HepG2 (cell line): ENCODE results near the gene RBM27. TPM values are rescaled to one million over a fixed set of nuclear protein-coding genes. Genes with fewer than 3 reads are reported as not detected.

Experiments
- EHMT2 ChIP-seq: fragments of 200-600 bp; sonication (generic); IDR thresholded peaks from 2 replicates; pipeline ENCODE4 v1.7.0; 2017; ENCODE audit warnings: antibody characterized with exemption, low read depth, low read length, borderline replicate concordance
- FIP1L1 ChIP-seq: fragments of 200-400 bp; formaldehyde crosslinking; IDR thresholded peaks from 2 replicates; pipeline ENCODE4 v1.6.1; 2018; ENCODE audit warnings: low read depth, mild to moderate bottlenecking, low read length, moderate library complexity, borderline replicate concordance; ENCODE audit not compliant: insufficient read depth
- RARA ChIP-seq: IDR thresholded peaks from 2 replicates; pipeline ENCODE4 v1.6.1; 2016; ENCODE audit warnings: missing genetic modification reagents, missing compliant biosample characterization
- REPIN1 ChIP-seq: sonication (generic); formaldehyde crosslinking; IDR thresholded peaks from 2 replicates; pipeline ENCODE4 v1.8.0; 2022; ENCODE audit warnings: missing genetic modification reagents, low read depth, mild to moderate bottlenecking, borderline replicate concordance
- RFX3 ChIP-seq: IDR thresholded peaks from 2 replicates; pipeline ENCODE4 v1.6.1; 2016; ENCODE audit warnings: missing biosample characterization, missing genetic modification reagents
- SP1 ChIP-seq, 2 experiments: fragments of 450-650 bp in 1 of 2; sonication (generic) in 1 of 2; formaldehyde crosslinking in 1 of 2; IDR thresholded peaks; 2 replicates each; pipeline versions ENCODE4 v1.4.0 to v1.6.1; 2016 to 2020; ENCODE audit warnings: missing genetic modification reagents in 1 of 2
- ZBTB10 ChIP-seq: sonication (generic); formaldehyde crosslinking; IDR thresholded peaks from 2 replicates; pipeline ENCODE4 v1.4.0; 2020; ENCODE audit warnings: missing genetic modification reagents, borderline replicate concordance
- ZFP36L2 ChIP-seq: sonication (generic); formaldehyde crosslinking; IDR thresholded peaks from 2 replicates; pipeline ENCODE4 v1.4.0; 2020; ENCODE audit warnings: missing genetic modification reagents
- ZNF382 ChIP-seq: sonication (generic); formaldehyde crosslinking; IDR thresholded peaks from 2 replicates; pipeline ENCODE4 v1.5.0; 2020; ENCODE audit warnings: missing genetic modification reagents, mild to moderate bottlenecking, borderline replicate concordance
- ZNF510 ChIP-seq: sonication (generic); formaldehyde crosslinking; IDR thresholded peaks from 2 replicates; pipeline ENCODE4 v1.4.0; 2020; ENCODE audit warnings: low read depth, mild to moderate bottlenecking, missing genetic modification reagents
- ZNF567 ChIP-seq: sonication (generic); formaldehyde crosslinking; IDR thresholded peaks from 2 replicates; pipeline ENCODE4 v1.8.1; 2023; ENCODE audit warnings: mild to moderate bottlenecking, missing genetic modification reagents, borderline replicate concordance
- ZNF776 ChIP-seq: sonication (generic); formaldehyde crosslinking; IDR thresholded peaks from 2 replicates; pipeline ENCODE4 v1.4.0; 2020; ENCODE audit warnings: mild to moderate bottlenecking, missing genetic modification reagents
- ZNF780A ChIP-seq: sonication (generic); formaldehyde crosslinking; IDR thresholded peaks from 2 replicates; pipeline ENCODE4 v1.8.0; 2022; ENCODE audit warnings: mild to moderate bottlenecking, missing genetic modification reagents, moderate library complexity
- ZSCAN22 ChIP-seq: sonication (generic); formaldehyde crosslinking; IDR thresholded peaks from 2 replicates; pipeline ENCODE4 v1.4.0; 2020; ENCODE audit warnings: mild to moderate bottlenecking, missing genetic modification reagents
- polyA plus RNA-seq, 8 experiments: library from polyadenylated mRNA; depleted of rRNA in 3 of 8; stranded (reverse) in 7 of 8; unstranded in 1 of 8; fragments of >200 nt; fragmentation: Illumina TruSeq in 4 of 8; extraction: Trizol in 4 of 8; gene quantifications; 2 replicates each; pipeline versions ENCODE4 v1.2.1 to v1.2.3, GENCODE V29; 2011 to 2016; ENCODE audit warnings: low read depth in 4 of 8, missing spikeins in 1 of 8, mixed read lengths in 1 of 8; ENCODE audit not compliant: insufficient read depth in 1 of 8
- total RNA-seq, 5 experiments: library from RNA; depleted of rRNA; stranded (reverse); fragments of >200 nt; fragmentation: Illumina TruSeq; extraction: Trizol; gene quantifications; 2 replicates each; pipeline ENCODE4 v1.2.3, GENCODE V29; 2016; ENCODE audit warnings: low read depth in 1 of 5
- TF ChIP-seq, protein P1 (sequence below): sonication (generic); formaldehyde crosslinking; IDR thresholded peaks from 2 replicates; pipeline ENCODE4 v1.5.0; 2020; ENCODE audit warnings: mild to moderate bottlenecking, missing genetic modification reagents, borderline replicate concordance
- TF ChIP-seq, protein P2 (sequence below): sonication (generic); formaldehyde crosslinking; IDR thresholded peaks from 2 replicates; pipeline ENCODE4 v1.8.0; 2022; ENCODE audit warnings: missing genetic modification reagents, mild to moderate bottlenecking, borderline replicate concordance

The RBM27 gene
- total and polyA plus RNA-seq, 2 of the 13 experiments (the other 11 are each of a cell fraction or from before 2014, with no cell fraction given): 12.9 to 23.4 TPM

- TF ChIP-seq, protein P1, sequence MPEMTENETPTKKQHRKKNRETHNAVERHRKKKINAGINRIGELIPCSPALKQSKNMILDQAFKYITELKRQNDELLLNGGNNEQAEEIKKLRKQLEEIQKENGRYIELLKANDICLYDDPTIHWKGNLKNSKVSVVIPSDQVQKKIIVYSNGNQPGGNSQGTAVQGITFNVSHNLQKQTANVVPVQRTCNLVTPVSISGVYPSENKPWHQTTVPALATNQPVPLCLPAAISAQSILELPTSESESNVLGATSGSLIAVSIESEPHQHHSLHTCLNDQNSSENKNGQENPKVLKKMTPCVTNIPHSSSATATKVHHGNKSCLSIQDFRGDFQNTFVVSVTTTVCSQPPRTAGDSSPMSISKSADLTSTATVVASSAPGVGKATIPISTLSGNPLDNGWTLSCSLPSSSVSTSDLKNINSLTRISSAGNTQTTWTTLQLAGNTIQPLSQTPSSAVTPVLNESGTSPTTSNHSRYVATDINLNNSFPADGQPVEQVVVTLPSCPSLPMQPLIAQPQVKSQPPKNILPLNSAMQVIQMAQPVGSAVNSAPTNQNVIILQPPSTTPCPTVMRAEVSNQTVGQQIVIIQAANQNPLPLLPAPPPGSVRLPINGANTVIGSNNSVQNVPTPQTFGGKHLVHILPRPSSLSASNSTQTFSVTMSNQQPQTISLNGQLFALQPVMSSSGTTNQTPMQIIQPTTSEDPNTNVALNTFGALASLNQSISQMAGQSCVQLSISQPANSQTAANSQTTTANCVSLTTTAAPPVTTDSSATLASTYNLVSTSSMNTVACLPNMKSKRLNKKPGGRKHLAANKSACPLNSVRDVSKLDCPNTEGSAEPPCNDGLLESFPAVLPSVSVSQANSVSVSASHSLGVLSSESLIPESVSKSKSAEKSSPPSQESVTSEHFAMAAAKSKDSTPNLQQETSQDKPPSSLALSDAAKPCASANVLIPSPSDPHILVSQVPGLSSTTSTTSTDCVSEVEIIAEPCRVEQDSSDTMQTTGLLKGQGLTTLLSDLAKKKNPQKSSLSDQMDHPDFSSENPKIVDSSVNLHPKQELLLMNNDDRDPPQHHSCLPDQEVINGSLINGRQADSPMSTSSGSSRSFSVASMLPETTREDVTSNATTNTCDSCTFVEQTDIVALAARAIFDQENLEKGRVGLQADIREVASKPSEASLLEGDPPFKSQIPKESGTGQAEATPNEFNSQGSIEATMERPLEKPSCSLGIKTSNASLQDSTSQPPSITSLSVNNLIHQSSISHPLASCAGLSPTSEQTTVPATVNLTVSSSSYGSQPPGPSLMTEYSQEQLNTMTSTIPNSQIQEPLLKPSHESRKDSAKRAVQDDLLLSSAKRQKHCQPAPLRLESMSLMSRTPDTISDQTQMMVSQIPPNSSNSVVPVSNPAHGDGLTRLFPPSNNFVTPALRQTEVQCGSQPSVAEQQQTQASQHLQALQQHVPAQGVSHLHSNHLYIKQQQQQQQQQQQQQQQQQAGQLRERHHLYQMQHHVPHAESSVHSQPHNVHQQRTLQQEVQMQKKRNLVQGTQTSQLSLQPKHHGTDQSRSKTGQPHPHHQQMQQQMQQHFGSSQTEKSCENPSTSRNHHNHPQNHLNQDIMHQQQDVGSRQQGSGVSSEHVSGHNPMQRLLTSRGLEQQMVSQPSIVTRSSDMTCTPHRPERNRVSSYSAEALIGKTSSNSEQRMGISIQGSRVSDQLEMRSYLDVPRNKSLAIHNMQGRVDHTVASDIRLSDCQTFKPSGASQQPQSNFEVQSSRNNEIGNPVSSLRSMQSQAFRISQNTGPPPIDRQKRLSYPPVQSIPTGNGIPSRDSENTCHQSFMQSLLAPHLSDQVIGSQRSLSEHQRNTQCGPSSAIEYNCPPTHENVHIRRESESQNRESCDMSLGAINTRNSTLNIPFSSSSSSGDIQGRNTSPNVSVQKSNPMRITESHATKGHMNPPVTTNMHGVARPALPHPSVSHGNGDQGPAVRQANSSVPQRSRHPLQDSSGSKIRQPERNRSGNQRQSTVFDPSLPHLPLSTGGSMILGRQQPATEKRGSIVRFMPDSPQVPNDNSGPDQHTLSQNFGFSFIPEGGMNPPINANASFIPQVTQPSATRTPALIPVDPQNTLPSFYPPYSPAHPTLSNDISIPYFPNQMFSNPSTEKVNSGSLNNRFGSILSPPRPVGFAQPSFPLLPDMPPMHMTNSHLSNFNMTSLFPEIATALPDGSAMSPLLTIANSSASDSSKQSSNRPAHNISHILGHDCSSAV: no peak
- TF ChIP-seq SP1 (IDR thresholded peaks at IDR 0.05): no peak
- TF ChIP-seq SP1 (CRISPR knock-in tag; IDR thresholded peaks at IDR 0.05): no peak
- TF ChIP-seq ZNF510: no peak
- no peak for TF ChIP-seq FIP1L1
- TF ChIP-seq EHMT2: no peak; the same call in 1 of the 2 replicates
- TF ChIP-seq RFX3: no peak
- no peak for TF ChIP-seq REPIN1 (CRISPR knock-in tag)
- TF ChIP-seq ZNF567 (CRISPR knock-in tag): no peak
- TF ChIP-seq RARA: 0 out of 2 replicates have a peak, but pooled peaks have one; percentile 4
- no peak for TF ChIP-seq ZFP36L2 (CRISPR knock-in tag)
- no peak for TF ChIP-seq ZNF382 (CRISPR knock-in tag)
- TF ChIP-seq, protein P2, sequence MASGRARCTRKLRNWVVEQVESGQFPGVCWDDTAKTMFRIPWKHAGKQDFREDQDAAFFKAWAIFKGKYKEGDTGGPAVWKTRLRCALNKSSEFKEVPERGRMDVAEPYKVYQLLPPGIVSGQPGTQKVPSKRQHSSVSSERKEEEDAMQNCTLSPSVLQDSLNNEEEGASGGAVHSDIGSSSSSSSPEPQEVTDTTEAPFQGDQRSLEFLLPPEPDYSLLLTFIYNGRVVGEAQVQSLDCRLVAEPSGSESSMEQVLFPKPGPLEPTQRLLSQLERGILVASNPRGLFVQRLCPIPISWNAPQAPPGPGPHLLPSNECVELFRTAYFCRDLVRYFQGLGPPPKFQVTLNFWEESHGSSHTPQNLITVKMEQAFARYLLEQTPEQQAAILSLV (CRISPR knock-in tag): no peak
- TF ChIP-seq ZBTB10 (CRISPR knock-in tag): no peak
- no peak for TF ChIP-seq ZSCAN22 (CRISPR knock-in tag)
- no peak for TF ChIP-seq ZNF780A (CRISPR knock-in tag)
- TF ChIP-seq ZNF776 (CRISPR knock-in tag): no peak
Observed at GRCh38 chr5:146213210-146213826, 9.9 kb downstream of the RBM27 start (continued).
